Activated T-cell treated with anti-CD3 and anti-CD28 coated beads for 48 hours (primary cell): ENCODE results near the gene ARFIP2.

ENCODE experiments used
- DNase-seq: peaks from one replicate; pipeline ENCODE4 v3.0.0-alpha.2; 2020; ENCODE audit warnings: low read depth

ARFIP2 gene

DNA sequence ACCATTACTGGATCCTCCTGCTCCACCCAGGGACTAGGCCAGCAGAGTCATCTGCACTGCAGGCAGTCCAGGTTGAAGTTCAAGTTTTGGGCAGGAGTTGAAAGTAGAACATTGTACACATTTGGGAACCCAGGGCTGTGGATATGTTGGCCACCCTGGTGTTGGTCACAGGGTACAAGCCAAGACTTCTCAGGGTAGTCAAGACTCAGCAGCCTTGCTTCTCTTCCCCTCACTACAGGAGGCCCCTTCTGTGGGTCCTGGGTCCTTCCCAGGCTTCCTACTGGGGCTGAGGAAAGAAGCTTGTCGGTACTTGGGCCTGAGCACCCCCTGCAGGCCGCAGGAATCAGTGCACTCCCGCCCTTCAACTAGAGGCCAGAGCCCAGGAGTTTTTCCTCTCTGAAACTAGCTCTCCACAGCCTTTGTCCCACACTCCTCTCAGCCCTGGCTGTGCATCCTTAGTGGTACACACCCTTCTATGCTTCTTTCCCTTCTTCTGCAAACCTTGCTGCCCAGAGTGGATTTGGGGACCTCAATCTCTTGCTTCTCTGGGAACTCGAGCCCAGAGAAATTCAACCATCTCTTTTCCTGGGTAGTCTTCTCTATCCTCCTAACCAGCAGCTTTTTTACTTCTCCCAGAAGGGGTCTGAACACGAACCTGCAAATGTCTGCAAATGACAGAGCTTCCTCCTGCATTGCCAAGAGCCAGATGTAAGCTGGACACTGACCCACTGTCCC is 37.7 kb downstream of the ARFIP2 start:
- peak; percentile 42 for DNase-seq

DNA sequence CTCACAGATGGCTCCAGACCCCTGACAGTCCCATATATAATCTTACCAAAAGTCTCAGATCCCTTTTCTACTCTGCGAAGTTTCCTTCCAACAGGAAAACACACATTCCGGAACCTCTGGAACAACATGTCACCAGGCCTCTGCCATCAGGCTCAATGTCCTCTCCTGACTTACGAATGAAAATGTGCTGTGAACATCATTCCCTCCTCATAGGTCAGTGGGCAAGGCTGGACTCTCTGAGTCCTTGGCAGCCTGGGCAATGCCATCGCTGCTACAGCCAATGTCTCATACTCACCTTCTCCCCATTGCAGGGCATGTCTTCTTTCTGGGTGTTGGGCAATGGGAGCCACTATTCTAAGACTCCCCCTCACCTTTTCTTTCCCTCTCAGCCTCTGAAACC is 38.7 kb downstream of the ARFIP2 start:
- no peak for DNase-seq

DNA sequence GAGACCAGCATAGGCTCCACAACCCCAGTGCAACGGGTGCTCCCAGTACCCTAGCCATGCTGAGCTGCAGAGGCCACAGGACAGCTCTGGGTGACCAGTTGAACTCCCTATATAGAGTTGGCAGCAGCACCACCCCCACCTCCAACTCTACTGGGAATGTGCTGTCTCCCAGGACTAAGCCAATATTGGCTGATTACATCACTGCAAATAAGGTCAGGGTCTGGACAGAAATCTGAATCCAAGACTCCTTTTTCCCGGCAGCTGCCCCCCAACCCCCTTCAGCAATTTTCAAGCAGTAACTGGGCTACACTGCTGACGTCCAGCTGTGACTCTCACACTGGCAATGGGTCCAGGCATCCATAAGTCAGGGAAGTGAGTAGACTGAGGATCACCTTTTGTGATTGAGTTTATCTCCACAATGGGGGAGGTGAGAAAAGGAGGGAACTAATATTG is 40.2 kb downstream of the ARFIP2 start, which contains the start of gene HPX:
TSS of gene HPX (minus strand) at position 82 of the 453 bp plus-strand sequence. CDS start at position 58, 24 bp downstream.
- no peak for DNase-seq

DNA sequence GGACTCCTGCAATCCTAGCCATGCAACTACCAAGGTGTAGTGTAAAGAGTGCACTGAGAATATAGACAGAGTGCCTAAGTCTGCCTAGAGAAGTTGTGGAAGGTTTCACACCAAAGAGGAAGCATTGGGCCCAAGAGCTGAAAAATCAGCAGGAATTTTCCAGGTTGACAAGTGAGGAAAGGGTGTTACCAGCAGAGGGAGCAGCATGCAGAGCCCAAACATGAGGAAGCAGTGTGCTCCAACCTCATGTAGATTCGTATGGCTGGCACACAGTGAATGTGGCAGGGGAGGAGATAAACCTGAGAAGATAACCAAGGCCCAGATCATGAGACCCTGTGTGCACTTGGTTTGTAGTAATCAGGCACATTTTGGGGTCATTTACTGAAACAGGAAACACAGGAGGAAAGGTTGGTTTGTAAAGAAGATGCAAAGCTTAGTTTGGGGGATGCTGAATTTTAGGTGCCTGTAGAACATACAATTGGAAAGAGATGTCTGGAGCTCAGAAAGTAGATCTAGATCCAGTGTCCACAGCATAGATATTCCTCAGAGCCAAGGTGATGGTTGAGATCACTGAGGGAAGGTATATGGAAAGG is 42.1 kb downstream of the ARFIP2 start:
- DNase-seq, result no peak

DNA sequence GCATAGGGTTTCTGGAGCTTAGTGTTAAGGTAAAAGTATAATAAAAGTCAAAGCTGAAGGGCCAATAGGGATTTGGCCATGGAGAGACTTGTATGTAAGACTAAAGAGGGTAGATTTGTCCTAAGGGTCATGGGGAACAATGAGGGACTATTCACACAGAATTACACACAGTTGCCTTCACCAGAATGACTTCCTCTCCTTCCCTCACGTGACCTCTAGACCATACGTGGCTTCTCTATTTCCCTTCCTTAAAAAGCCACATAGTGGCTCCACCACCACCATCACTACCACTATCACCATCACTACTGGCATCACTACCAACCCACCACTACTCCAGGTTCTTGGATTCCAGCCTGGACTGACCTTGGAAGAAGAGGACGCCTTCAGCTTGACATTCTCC is 43.1 kb downstream of the ARFIP2 start:
- DNase-seq, result no peak

DNA sequence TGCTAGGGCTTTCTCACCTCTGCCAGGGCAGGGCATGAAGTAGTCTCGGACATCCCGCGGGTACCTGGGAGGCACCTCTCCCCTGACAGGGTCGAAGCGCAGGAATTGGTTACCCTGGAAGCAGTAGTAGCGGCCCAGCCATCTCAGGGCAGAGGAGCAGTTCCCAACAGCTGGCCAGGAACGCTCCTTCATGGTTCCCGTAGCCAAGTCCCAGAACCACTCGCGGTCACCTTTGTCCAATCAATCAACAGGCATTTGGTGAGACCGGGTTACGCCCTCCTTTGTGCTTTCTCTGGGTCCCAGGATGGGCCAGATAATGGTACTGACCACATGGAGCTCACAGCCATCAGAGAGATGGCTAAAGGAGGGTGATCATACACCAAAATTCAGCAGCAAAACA is 43.7 kb downstream of the ARFIP2 start:
- no peak for DNase-seq

DNA sequence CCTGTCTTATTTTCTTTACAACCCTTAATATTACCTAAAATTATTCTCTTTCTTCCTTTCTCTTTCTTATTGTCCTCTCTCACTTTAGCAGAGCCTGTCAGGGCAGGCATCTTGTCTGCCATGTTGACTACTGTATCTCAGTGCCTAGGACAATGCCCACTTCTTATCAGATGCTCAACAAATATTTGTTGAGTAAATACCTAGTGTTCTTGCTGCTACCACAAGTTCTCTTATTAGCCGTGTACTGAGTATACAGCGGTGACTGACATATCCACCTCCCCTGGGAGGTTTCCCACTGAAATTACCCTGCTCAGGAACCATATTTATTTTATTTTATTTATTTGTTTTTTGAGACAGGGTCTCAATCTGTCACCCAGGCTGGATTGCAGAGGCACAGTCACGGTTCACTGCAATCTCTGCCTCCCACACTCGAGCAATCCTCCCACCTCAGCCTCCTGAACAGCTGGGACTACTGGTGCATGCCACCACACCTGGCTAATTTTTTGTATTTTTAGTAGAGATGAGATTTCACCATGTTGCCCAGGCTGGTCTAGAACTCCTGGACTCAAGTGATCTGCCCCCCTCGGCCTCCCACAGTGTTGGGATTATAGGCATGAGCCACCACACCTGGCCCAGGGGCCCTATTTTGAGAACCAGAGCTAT is 47.0 kb downstream of the ARFIP2 start:
- DNase-seq, result no peak

DNA sequence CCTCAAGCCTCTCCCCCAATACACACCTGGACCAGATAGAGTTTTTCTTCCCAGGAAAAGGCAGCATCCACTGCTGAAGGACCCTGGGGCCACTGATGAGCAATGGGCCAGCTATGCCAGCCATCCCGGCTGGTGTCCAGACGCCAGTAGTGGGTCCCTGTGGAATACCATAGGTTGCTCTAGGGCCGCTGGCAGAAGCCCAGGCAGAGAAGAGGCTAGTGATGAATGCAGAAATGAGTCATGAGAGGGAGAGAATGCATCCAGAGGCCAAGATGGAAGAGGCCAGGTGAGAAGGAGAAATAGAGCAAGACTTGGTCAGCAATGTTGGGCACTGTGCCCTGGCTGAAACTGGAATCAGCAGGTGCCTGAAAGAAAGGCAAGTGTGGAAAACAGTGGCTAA is 49.3 kb downstream of the ARFIP2 start:
- DNase-seq, result no peak

DNA sequence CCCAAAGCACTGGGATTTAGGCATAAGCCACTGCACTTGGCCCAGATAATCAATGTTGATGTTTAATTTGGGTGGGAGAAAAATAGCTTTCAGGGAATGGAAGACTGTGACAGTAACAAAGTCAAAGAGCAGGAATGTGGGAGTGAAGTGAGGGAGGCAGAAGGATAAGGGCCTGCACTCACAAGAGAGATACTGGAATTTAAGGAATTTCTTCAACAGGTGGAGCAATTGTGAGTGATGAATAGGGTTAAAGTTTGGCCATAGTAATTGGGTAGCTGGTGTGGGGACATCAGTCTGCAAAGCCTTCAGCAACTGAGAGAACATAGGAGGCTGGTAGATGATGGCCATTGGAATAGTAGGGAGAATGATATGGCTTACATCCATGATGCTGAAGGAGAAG is 53.6 kb downstream of the ARFIP2 start:
- no peak for DNase-seq
